IPS-18c (cell line): ENCODE results near the gene GKN1.

Experiments used
- H3K4me3 ChIP-seq: 2 replicates; pipeline ENCODE4 v1.7.0; 2013; ENCODE audit warnings: low read depth, mild to moderate bottlenecking, low read length, moderate library complexity; ENCODE audit not compliant: insufficient read depth
- H3K9me3 ChIP-seq: one replicate; pipeline ENCODE4 v1.6.1; 2013; ENCODE audit warnings: mild to moderate bottlenecking, low read length, moderate library complexity; ENCODE audit not compliant: control insufficient read depth, insufficient read depth

The GKN1 gene

GRCh38 chr2:68989035-68989434 is 14.6 kb downstream of the GKN1 start:
- Histone ChIP-seq H3K9me3 (no peaks in the 10 kb centered on the region), H3K4me3 (no peak overlapping the region)

GRCh38 chr2:68992341-68992740 is 17.9 kb downstream of the GKN1 start:
- Histone ChIP-seq H3K9me3 (no peaks in the 10 kb centered on the region), H3K4me3 (no peak overlapping the region)

- Histone ChIP-seq H3K4me3 (no peak overlapping the region), H3K9me3 (no peaks in the 10 kb centered on the region)
Observed at GRCh38 chr2:68992933-68993332, 18.5 kb downstream of the GKN1 start.

- H3K4me3 ChIP-seq: no peak overlapping the region
- H3K9me3 ChIP-seq: no peaks in the 10 kb centered on the region
Observed at GRCh38 chr2:68993660-68994059, 19.2 kb downstream of the GKN1 start.

- no peaks in the 10 kb centered on the region for H3K9me3 ChIP-seq
- no peak overlapping the region for H3K4me3 ChIP-seq
Observed at GRCh38 chr2:68994864-68995263, 20.4 kb downstream of the GKN1 start.

GRCh38 chr2:68995916-68996315 is 21.5 kb downstream of the GKN1 start:
- no peak overlapping the region for H3K4me3 ChIP-seq
- peaks cover 2% of the 10 kb centered on the region for H3K9me3 ChIP-seq

GRCh38 chr2:68997401-68997800 is 23.0 kb downstream of the GKN1 start:
- no peak overlapping the region for H3K4me3 ChIP-seq
- peaks cover 2% of the 10 kb centered on the region for H3K9me3 ChIP-seq

- Histone ChIP-seq H3K4me3 (no peak overlapping the region), H3K9me3 (peaks cover 2% of the 10 kb centered on the region)
Observed at GRCh38 chr2:69001879-69002278, 27.4 kb downstream of the GKN1 start.

- peaks cover 2% of the 10 kb centered on the region for H3K9me3 ChIP-seq
- no peak overlapping the region for H3K4me3 ChIP-seq
Observed at GRCh38 chr2:69003731-69004130, 29.3 kb downstream of the GKN1 start.

- Histone ChIP-seq H3K9me3 (no peaks in the 10 kb centered on the region), H3K4me3 (no peak overlapping the region)
Observed at GRCh38 chr2:69007169-69007568, 32.7 kb downstream of the GKN1 start.

- Histone ChIP-seq H3K4me3 (no peak overlapping the region), H3K9me3 (no peaks in the 10 kb centered on the region)
Observed at GRCh38 chr2:69007603-69008002, 33.2 kb downstream of the GKN1 start.

GRCh38 chr2:69010437-69011194 is 36.2 kb downstream of the GKN1 start:
- Histone ChIP-seq H3K4me3 (no peak overlapping the region), H3K9me3 (no peaks in the 10 kb centered on the region)

- Histone ChIP-seq H3K9me3 (no peaks in the 10 kb centered on the region), H3K4me3 (no peak overlapping the region)
Observed at GRCh38 chr2:69011611-69012157, 37.2 kb downstream of the GKN1 start.

GRCh38 chr2:69012310-69013141 is 38.1 kb downstream of the GKN1 start:
- Histone ChIP-seq H3K9me3 (no peaks in the 10 kb centered on the region), H3K4me3 (peak overlapping the region; percentile 93; the same call in 1 of the 2 replicates)

- peak within 1 kb of the TSS; percentile 93 for H3K4me3 ChIP-seq
- H3K9me3 ChIP-seq: no peaks in the 10 kb centered on the region
Observed at GRCh38 chr2:69013142-69013839, 38.9 kb downstream of the GKN1 start, which contains the start of gene ANTXR1. ANTXR1 (plus strand) TSS chr2:69013179; CDS start chr2:69013500, 321 bp downstream.

- Histone ChIP-seq H3K4me3 (peak overlapping the region; percentile 93), H3K9me3 (no peaks in the 10 kb centered on the region)
Observed at GRCh38 chr2:69013840-69014821, 39.7 kb downstream of the GKN1 start.
